Endothelial cell of umbilical vein (primary cell): ENCODE measurements around the gene PDE10A. TPM values are rescaled to one million over a fixed set of nuclear protein-coding genes. Genes with fewer than 3 reads are reported as not detected.

ENCODE experiments used
- BruUV-seq: library from RNA; stranded (reverse); fragments of 400-500 nt; replicated peaks from 2 replicates; lab custom pipeline; 2021; lab: Mats Ljungman, UMichigan
- CTCF ChIA-PET: fragments of 300-600, 350-600 bp; sonication (Branson Sonifier 250); formaldehyde crosslinking; loops from one replicate; lab custom pipeline; 2021; ENCODE audit warnings: antibody characterized with exemption, inconsistent platforms; lab: Charles Lee
- POLR2A ChIA-PET: fragments of 300-600, 350-600 bp; sonication (Branson Sonifier 250); formaldehyde crosslinking; loops from one replicate; lab custom pipeline; 2021; ENCODE audit warnings: antibody characterized with exemption, inconsistent platforms; lab: Charles Lee
- DNase-seq: peaks from one replicate; pipeline ENCODE4 v3.0.0-alpha.2; 2011; ENCODE audit warnings: low read depth, low spot score
- FAIRE-seq: peaks from 2 replicates; lab custom pipeline; 2011; peaks lifted over from hg19 to GRCh38; lab: Jason Lieb, UNC
- H2AFZ ChIP-seq: 2 replicates; pipeline ENCODE4 v1.6.0; 2012; ENCODE audit warnings: low read depth, low read length, control low read depth, inconsistent platforms
- H3K27ac ChIP-seq: 2 replicates; pipeline ENCODE4 v1.5.1; 2011; ENCODE audit warnings: low read depth, mild to moderate bottlenecking, control low read depth, low read length, moderate library complexity; ENCODE audit not compliant: insufficient read depth
- H3K27me3 ChIP-seq, 2 experiments: 2 replicates each; pipeline versions ENCODE4 v1.6.0 to v1.6.1; 2011; ENCODE audit warnings: low read length in 2 of 2, mixed read lengths in 1 of 2; ENCODE audit not compliant: control insufficient read depth in 2 of 2, insufficient read depth in 2 of 2
- H3K36me3 ChIP-seq, 2 experiments: 2 replicates in 1 of 2; 3 replicates in 1 of 2; pipeline ENCODE4 v1.5.1; 2011; ENCODE audit warnings: low read length in 2 of 2, mild to moderate bottlenecking in 1 of 2, moderate library complexity in 1 of 2; ENCODE audit not compliant: control insufficient read depth in 2 of 2, insufficient read depth in 2 of 2; ENCODE audit errors: extremely low read depth in 1 of 2
- H3K4me1 ChIP-seq: 3 replicates; pipeline ENCODE4 v1.5.1; 2011; ENCODE audit warnings: mild to moderate bottlenecking, low read length; ENCODE audit not compliant: control insufficient read depth, insufficient read depth; ENCODE audit errors: extremely low read depth
- H3K4me2 ChIP-seq: 2 replicates; pipeline ENCODE4 v1.6.1; 2011; ENCODE audit warnings: low read length, control low read depth, mixed read lengths; ENCODE audit not compliant: insufficient read depth
- H3K4me3 ChIP-seq, 3 experiments: fragments of 200-600 bp in 1 of 3; sonication (generic), shearing (Covaris generic) in 1 of 3; replicated peaks in 1 of 3; 2 replicates each; pipeline ENCODE4 v1.5.1; 2011 to 2016; ENCODE audit warnings: control low read depth in 3 of 3, low read length in 3 of 3, mild to moderate bottlenecking in 2 of 3, inconsistent platforms in 1 of 3, low read depth in 1 of 3, moderate library complexity in 1 of 3; ENCODE audit not compliant: insufficient read depth in 1 of 3
- H3K79me2 ChIP-seq: 2 replicates; pipeline ENCODE4 v1.6.0; 2012; ENCODE audit warnings: low read length, inconsistent platforms; ENCODE audit not compliant: control insufficient read depth, insufficient read depth
- H3K9ac ChIP-seq: replicated peaks from 2 replicates; pipeline ENCODE3; 2011; ENCODE audit warnings: low read length, control low read depth; ENCODE audit not compliant: insufficient read depth; ENCODE audit errors: extremely low read depth
- H3K9me1 ChIP-seq: replicated peaks from 3 replicates; pipeline ENCODE4 v1.6.0; 2011; ENCODE audit warnings: mild to moderate bottlenecking, low read length; ENCODE audit not compliant: control insufficient read depth, insufficient read depth; ENCODE audit errors: extremely low read depth
- H3K9me3 ChIP-seq: replicated peaks from 2 replicates; pipeline ENCODE4 v1.5.1; 2012; ENCODE audit warnings: low read length, inconsistent platforms; ENCODE audit not compliant: control insufficient read depth, insufficient read depth
- H4K20me1 ChIP-seq: replicated peaks from 2 replicates; pipeline ENCODE3; 2011; ENCODE audit warnings: mild to moderate bottlenecking, low read length; ENCODE audit not compliant: control insufficient read depth, insufficient read depth; ENCODE audit errors: extremely low read depth
- EZH2 ChIP-seq: IDR thresholded peaks from 2 replicates; pipeline ENCODE4 v1.6.1; 2012; ENCODE audit warnings: borderline replicate concordance, low read depth, mild to moderate bottlenecking, moderate library complexity, low read length, inconsistent platforms; ENCODE audit not compliant: severe bottlenecking
- FOS ChIP-seq: IDR thresholded peaks from 2 replicates; pipeline ENCODE4 v1.6.1; 2011; ENCODE audit warnings: mild to moderate bottlenecking, low read length, moderate library complexity, borderline replicate concordance; ENCODE audit not compliant: insufficient read depth
- GATA2 ChIP-seq: IDR thresholded peaks from 2 replicates; pipeline ENCODE4 v1.7.0; 2011; ENCODE audit warnings: low read depth, mild to moderate bottlenecking, moderate library complexity, mixed read lengths, low read length; ENCODE audit not compliant: insufficient read length, insufficient read depth
- JUN ChIP-seq: IDR thresholded peaks from 2 replicates; pipeline ENCODE4 v1.6.1; 2011; ENCODE audit warnings: borderline replicate concordance, low read depth; ENCODE audit not compliant: insufficient read length, insufficient read depth
- MYC ChIP-seq: IDR thresholded peaks from one replicate; pipeline ENCODE4 v1.6.1; 2011; ENCODE audit warnings: mild to moderate bottlenecking, low read depth, low read length
- POLR2A ChIP-seq: IDR thresholded peaks from 2 replicates; pipeline ENCODE4 v1.6.1; 2012; ENCODE audit warnings: low read depth, mild to moderate bottlenecking, control low read depth, low read length
- POLR2AphosphoS5 ChIP-seq: IDR thresholded peaks from 2 replicates; pipeline ENCODE4 v1.6.1; 2012; ENCODE audit warnings: low read depth, mild to moderate bottlenecking, control low read depth, low read length, moderate library complexity; ENCODE audit not compliant: insufficient read depth
- dilution Hi-C: fragments of 300-500 bp; cut with MboI; formaldehyde crosslinking; loops from one replicate; pipeline ENCODE4 v1.15.0; 2019; ENCODE audit warnings: low sequenced_read_pairs; ENCODE audit not compliant: extremely low pct_ligation_motif_present
- intact Hi-C: fragments of 100-400 bp; cut with micrococcal nuclease; formaldehyde crosslinking; loops from one replicate; pipeline ENCODE4 v1.10.0; 2022
- polyA plus RNA-seq, 4 experiments: library from polyadenylated mRNA; depleted of rRNA in 3 of 4; stranded (reverse) in 3 of 4; unstranded in 1 of 4; fragments of >200 nt; gene quantifications; 2 replicates each; pipeline versions ENCODE4 v1.2.1 to v1.2.3, GENCODE V29; 2011 to 2012; ENCODE audit warnings: missing spikeins in 1 of 4
- total RNA-seq: library from RNA; stranded (reverse); gene quantifications from 2 replicates; pipeline ENCODE4 v1.2.3, GENCODE V29; 2021
- TF ChIP-seq, protein P1 (sequence below): IDR thresholded peaks from 2 replicates; pipeline ENCODE4 v1.6.1; 2011; ENCODE audit not compliant: insufficient read depth, insufficient read length
- TF ChIP-seq, protein P2 (sequence below), 2 donors: IDR thresholded peaks; 1 replicate in 1 of 2; 2 replicates in 1 of 2; pipeline ENCODE4 v1.5.1; 2011; ENCODE audit warnings: low read length in 2 of 2, mild to moderate bottlenecking in 2 of 2, moderate library complexity in 2 of 2, control low read depth in 1 of 2, inconsistent platforms in 1 of 2, low read depth in 1 of 2; ENCODE audit not compliant: insufficient read depth in 1 of 2; ENCODE audit errors: extremely low read depth in 1 of 2

PDE10A gene
- total and polyA plus RNA-seq, 2 donors (not counting 3 experiments of a cell fraction or from before 2014, with no cell fraction given): 0.86 to 2.9 TPM

DNA sequence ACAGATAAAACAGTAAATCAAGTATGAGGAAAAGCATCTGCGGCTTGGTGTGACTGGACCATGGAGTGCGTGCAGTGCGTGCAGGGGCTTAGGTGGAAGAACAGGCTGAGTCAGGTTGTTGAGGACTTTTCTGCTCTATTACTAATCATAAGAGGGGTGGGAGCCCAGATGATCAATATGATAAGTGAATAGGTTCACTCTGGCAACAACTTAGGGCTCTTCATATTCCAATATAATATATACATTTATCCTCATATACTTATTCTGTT, 56.4 kb downstream of the PDE10A start:
- Histone ChIP-seq H3K4me1 (no peaks in the 10 kb centered on the region), H3K36me3 (no peaks in the 10 kb centered on the region), H2AFZ (no peak overlapping the region), H3K27me3 (no peaks in the 10 kb centered on the region), H3K4me3 (no peak overlapping the region), H4K20me1 (no peaks in the 10 kb centered on the region), H3K9me1 (no peaks in the 10 kb centered on the region), H3K79me2 (no peaks in the 10 kb centered on the region), H3K4me2 (no peak overlapping the region), H3K9ac (no peak overlapping the region), H3K9me3 (no peaks in the 10 kb centered on the region), H3K27ac (no peak overlapping the region)
- TF ChIP-seq EZH2 (no peak), MYC (no peak), FOS (no peak), POLR2A (no peak), POLR2AphosphoS5 (no peak), GATA2 (no peak), JUN (no peak)
- TF ChIP-seq, protein P1, sequence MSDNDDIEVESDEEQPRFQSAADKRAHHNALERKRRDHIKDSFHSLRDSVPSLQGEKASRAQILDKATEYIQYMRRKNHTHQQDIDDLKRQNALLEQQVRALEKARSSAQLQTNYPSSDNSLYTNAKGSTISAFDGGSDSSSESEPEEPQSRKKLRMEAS: no peak
- TF ChIP-seq, protein P2, sequence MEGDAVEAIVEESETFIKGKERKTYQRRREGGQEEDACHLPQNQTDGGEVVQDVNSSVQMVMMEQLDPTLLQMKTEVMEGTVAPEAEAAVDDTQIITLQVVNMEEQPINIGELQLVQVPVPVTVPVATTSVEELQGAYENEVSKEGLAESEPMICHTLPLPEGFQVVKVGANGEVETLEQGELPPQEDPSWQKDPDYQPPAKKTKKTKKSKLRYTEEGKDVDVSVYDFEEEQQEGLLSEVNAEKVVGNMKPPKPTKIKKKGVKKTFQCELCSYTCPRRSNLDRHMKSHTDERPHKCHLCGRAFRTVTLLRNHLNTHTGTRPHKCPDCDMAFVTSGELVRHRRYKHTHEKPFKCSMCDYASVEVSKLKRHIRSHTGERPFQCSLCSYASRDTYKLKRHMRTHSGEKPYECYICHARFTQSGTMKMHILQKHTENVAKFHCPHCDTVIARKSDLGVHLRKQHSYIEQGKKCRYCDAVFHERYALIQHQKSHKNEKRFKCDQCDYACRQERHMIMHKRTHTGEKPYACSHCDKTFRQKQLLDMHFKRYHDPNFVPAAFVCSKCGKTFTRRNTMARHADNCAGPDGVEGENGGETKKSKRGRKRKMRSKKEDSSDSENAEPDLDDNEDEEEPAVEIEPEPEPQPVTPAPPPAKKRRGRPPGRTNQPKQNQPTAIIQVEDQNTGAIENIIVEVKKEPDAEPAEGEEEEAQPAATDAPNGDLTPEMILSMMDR (IDR thresholded peaks at IDR 0.05; ENCODE audit: extremely low read depth in 1 of 2, insufficient read depth in 1 of 2, low read depth in 1 of 2, low read length in 2 of 2): no peak
- POLR2A ChIA-PET: no interaction called here
- CTCF ChIA-PET: no interaction called here
- intact Hi-C loops (no loop called here), dilution Hi-C loops (no loop called here)
- DNase-seq (no peak), FAIRE-seq (no peak)
- BruUV-seq: no TSS peak
